ENCODE data around the gene RABGAP1L. TPM values are rescaled to one million over a fixed set of nuclear protein-coding genes. Genes with fewer than 3 reads are reported as not detected.

RABGAP1L gene
- total RNA-seq, 1 donor from 2014 or later, result 30.2 TPM

DNA sequence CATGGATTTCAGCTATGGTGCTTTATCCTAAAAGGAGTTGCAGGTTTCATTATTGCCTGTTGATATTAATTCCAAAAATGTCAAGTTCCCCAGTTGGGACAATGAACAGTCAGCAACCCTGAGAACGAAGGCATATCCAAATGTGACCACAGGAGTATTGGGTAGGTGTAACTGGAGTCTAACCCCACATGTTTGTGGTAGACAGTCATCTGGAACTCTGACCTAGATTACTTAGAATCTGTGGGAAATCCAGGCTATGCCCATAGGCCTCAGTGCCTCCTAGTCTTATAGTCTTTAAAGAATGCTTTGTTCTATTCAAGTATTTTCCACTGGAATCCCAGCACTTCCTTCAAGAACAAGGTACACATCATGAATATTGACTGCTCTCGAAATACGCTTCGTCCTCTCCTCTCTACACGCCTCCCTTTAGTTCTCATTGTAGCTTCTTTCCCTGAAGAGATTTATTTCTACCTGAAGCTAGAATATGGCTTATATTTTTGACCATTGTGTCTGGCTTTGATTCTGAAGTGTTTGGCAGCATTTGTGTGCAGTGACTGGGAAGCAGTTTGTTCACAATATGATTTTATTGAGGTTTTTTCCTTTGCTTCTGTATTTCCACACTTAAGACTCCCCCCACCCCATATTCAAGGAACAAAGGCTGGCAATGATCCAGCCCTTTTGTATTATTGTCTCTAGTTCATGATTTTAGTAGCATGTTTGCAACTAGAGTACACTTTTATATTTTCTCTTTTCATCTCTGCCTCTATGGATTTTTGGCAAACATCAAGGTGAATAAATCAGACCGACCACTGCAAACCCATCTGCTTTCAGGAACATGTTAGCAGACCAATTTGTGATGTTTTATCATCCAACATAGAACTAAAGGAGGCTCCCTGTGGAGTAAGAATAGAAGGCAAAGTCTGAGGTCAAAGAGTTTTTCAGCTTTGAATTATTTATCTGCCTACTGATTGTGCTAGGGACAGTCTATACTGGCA lies 467.0 kb downstream of the RABGAP1L start:
- DNase-seq (ENCODE audit: low spot score), result no peak
- Mint-ChIP-seq H3K4me1 (ENCODE audit: unreplicated experiment) (peaks cover 5% of the 10 kb centered on the region), H3K4me3 (ENCODE audit: unreplicated experiment) (no peak overlapping the region), H3K27me3 (ENCODE audit: unreplicated experiment) (no peaks in the 10 kb centered on the region), H3K36me3 (ENCODE audit: low read depth, unreplicated experiment) (no peaks in the 10 kb centered on the region), H3K9me3 (ENCODE audit: unreplicated experiment) (no peaks in the 10 kb centered on the region), H3K27ac (ENCODE audit: unreplicated experiment) (no peak overlapping the region)
- TF ChIP-seq, protein P1, sequence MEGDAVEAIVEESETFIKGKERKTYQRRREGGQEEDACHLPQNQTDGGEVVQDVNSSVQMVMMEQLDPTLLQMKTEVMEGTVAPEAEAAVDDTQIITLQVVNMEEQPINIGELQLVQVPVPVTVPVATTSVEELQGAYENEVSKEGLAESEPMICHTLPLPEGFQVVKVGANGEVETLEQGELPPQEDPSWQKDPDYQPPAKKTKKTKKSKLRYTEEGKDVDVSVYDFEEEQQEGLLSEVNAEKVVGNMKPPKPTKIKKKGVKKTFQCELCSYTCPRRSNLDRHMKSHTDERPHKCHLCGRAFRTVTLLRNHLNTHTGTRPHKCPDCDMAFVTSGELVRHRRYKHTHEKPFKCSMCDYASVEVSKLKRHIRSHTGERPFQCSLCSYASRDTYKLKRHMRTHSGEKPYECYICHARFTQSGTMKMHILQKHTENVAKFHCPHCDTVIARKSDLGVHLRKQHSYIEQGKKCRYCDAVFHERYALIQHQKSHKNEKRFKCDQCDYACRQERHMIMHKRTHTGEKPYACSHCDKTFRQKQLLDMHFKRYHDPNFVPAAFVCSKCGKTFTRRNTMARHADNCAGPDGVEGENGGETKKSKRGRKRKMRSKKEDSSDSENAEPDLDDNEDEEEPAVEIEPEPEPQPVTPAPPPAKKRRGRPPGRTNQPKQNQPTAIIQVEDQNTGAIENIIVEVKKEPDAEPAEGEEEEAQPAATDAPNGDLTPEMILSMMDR (IDR thresholded peaks at IDR 0.05; ENCODE audit: unreplicated experiment), result no peak

DNA sequence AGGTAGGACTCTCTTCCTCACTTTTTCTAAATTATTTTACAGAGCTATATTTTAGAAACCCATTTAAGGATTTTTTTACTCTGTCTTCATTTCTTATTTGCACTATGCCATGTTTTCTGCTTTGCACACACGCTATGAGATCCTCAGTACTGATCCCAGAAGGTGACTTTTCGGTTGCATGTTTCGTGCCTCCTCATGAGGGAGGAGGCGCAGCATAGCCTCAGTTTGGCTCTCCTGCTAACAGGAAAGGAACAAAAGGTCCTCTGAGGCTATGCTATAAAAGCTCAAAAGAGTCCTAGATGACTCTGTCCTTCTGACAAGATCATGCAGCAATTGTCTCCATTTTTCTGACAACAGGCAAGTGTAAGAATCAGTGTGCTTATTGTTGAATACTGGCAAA lies 478.2 kb downstream of the RABGAP1L start:
- DNase-seq (ENCODE audit: low spot score), result no peak
- TF ChIP-seq, protein P1 (IDR thresholded peaks at IDR 0.05; ENCODE audit: unreplicated experiment), result no peak
- H3K27ac Mint-ChIP-seq (ENCODE audit: unreplicated experiment), result no peak overlapping the region
- H3K4me1 Mint-ChIP-seq (ENCODE audit: unreplicated experiment), result no peaks in the 10 kb centered on the region
- H3K4me3 Mint-ChIP-seq (ENCODE audit: unreplicated experiment), result no peak overlapping the region
- H3K27me3 Mint-ChIP-seq (ENCODE audit: unreplicated experiment), result no peaks in the 10 kb centered on the region
- H3K36me3 Mint-ChIP-seq (ENCODE audit: low read depth, unreplicated experiment), result no peaks in the 10 kb centered on the region
- H3K9me3 Mint-ChIP-seq (ENCODE audit: unreplicated experiment), result no peaks in the 10 kb centered on the region

DNA sequence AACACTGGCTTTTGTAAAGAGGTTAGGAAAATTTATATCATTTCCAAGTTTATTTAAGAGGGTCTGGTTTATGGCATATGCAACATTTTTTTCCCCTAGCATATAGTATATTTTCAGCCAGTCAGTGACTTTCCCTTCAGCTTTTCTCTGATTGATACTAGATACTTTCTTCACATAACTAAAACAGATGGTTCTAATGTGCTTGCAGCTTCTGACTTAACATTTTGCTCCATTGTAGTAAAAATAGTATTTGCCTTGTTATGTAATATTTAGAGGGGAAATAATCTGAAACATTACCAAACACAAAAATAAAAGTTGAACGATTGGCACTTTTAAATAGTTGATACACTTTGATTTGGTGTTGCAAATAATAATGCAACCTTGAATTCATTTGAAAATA lies 480.1 kb downstream of the RABGAP1L start:
- Mint-ChIP-seq H3K36me3 (ENCODE audit: low read depth, unreplicated experiment) (no peaks in the 10 kb centered on the region), H3K27me3 (ENCODE audit: unreplicated experiment) (no peaks in the 10 kb centered on the region)
- TF ChIP-seq, protein P1 (IDR thresholded peaks at IDR 0.05; ENCODE audit: unreplicated experiment), result no peak

DNA sequence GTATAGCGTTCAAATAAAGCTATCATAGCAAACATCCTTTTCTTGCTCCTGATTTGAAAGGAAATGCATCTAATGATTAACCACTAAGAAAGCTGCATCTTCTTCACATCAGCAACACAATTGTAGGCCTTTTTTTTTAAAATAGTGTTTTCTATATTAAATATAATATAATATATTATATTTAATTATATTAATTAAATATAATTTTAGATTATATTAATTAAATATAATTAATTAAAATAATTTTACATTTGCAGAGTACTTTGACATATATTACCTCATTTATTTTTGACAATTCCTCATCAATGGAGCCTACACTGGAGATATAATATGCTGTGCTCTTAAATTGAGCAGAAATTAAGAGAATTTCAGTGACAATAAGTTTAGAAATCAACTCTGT lies 481.5 kb downstream of the RABGAP1L start:
- Mint-ChIP-seq H3K4me3 (ENCODE audit: unreplicated experiment) (no peak overlapping the region), H3K9me3 (ENCODE audit: unreplicated experiment) (no peaks in the 10 kb centered on the region), H3K27me3 (ENCODE audit: unreplicated experiment) (no peaks in the 10 kb centered on the region), H3K27ac (ENCODE audit: unreplicated experiment) (no peak overlapping the region), H3K4me1 (ENCODE audit: unreplicated experiment) (no peaks in the 10 kb centered on the region), H3K36me3 (ENCODE audit: low read depth, unreplicated experiment) (no peaks in the 10 kb centered on the region)
- TF ChIP-seq, protein P1 (IDR thresholded peaks at IDR 0.05; ENCODE audit: unreplicated experiment), result no peak
- DNase-seq (ENCODE audit: low spot score), result no peak

More for the DNA sequence above, 480.1 kb downstream of the RABGAP1L start:
- DNase-seq (ENCODE audit: low spot score), result no peak
- Mint-ChIP-seq H3K4me3 (ENCODE audit: unreplicated experiment) (no peak overlapping the region), H3K4me1 (ENCODE audit: unreplicated experiment) (no peaks in the 10 kb centered on the region), H3K27ac (ENCODE audit: unreplicated experiment) (no peak overlapping the region), H3K9me3 (ENCODE audit: unreplicated experiment) (no peaks in the 10 kb centered on the region)

DNA sequence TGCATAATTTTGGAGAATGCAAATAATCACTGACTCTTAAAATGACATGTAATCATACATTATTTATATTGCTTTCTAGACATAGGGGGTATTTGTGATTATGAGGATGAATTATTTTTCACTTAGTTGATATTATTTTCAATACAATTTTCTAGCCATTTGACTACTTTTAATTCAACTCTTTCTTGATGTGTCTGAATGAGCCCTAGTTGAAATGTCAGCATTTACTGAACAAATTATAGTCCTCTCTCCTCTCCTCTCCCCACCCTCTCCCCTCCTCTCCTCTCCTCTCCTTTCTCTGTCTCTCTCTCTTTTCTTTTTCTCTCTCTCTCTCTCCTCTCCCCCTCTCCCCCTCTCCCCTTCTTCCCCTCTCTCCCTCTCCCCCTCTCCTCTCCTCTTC lies 483.1 kb downstream of the RABGAP1L start:
- no peak for DNase-seq (ENCODE audit: low spot score)
- no peaks in the 10 kb centered on the region for H3K36me3 Mint-ChIP-seq (ENCODE audit: low read depth, unreplicated experiment)
- no peaks in the 10 kb centered on the region for H3K27me3 Mint-ChIP-seq (ENCODE audit: unreplicated experiment)
- H3K27ac Mint-ChIP-seq (ENCODE audit: unreplicated experiment), result no peak overlapping the region
- no peaks in the 10 kb centered on the region for H3K4me1 Mint-ChIP-seq (ENCODE audit: unreplicated experiment)
- TF ChIP-seq, protein P1 (IDR thresholded peaks at IDR 0.05; ENCODE audit: unreplicated experiment), result no peak
- H3K4me3 Mint-ChIP-seq (ENCODE audit: unreplicated experiment), result no peak overlapping the region
- no peaks in the 10 kb centered on the region for H3K9me3 Mint-ChIP-seq (ENCODE audit: unreplicated experiment)

Measured in endothelial cell (in vitro differentiated cells).